Esophagus muscularis mucosa (tissue), 4 donors: Measurements from ENCODE around the gene ITGA8. TPM values are rescaled to one million over a fixed set of nuclear protein-coding genes. Genes with fewer than 3 reads are reported as not detected.

Experiments used
- DNase-seq: peaks from one replicate; pipeline ENCODE4 v3.0.0-alpha.2; 2017; ENCODE audit errors: extremely low spot score
- H3K27ac ChIP-seq, 4 donors: fragments of 200-600 bp; sonication (generic); replicated peaks in 1 of 4; 1 replicate in 3 of 4; 2 replicates in 1 of 4; pipeline ENCODE4 v1.5.1; 2016 to 2019; ENCODE audit warnings: mild to moderate bottlenecking in 1 of 4
- H3K27me3 ChIP-seq, 4 donors: fragments of 200-600 bp; sonication (generic); one replicate each; pipeline versions ENCODE4 v1.5.1 to v1.6.0; 2016 to 2019
- H3K36me3 ChIP-seq, 4 donors: fragments of 200-600 bp; sonication (generic); one replicate each; pipeline ENCODE4 v1.5.1; 2016 to 2019
- H3K4me1 ChIP-seq, 4 donors: fragments of 200-600 bp; sonication (generic); one replicate each; pipeline ENCODE4 v1.5.1; 2016 to 2019
- H3K4me3 ChIP-seq, 4 donors: fragments of 200-600 bp; sonication (generic); 1 replicate in 2 of 4; 2 replicates in 2 of 4; pipeline ENCODE4 v1.5.1; 2016 to 2019; ENCODE audit warnings: mild to moderate bottlenecking in 4 of 4, moderate library complexity in 1 of 4
- H3K9me3 ChIP-seq, 4 donors: fragments of 200-600 bp; sonication (generic); 1 replicate in 3 of 4; 2 replicates in 1 of 4; pipeline ENCODE4 v1.5.1; 2016 to 2019
- CTCF ChIP-seq, 3 experiments: fragments of 200-600 bp in 2 of 3; fragments of 450-650 bp in 1 of 3; sonication (generic) in 2 of 3; IDR thresholded peaks; one replicate each; pipeline ENCODE4 v1.5.1; 2017 to 2019; ENCODE audit warnings: antibody characterized with exemption in 3 of 3, mild to moderate bottlenecking in 2 of 3, moderate library complexity in 1 of 3
- EP300 ChIP-seq: sonication (generic); formaldehyde crosslinking; IDR thresholded peaks from one replicate; pipeline ENCODE4 v1.6.1; 2017; ENCODE audit warnings: antibody characterized with exemption
- POLR2A ChIP-seq: fragments of 450-650 bp; IDR thresholded peaks from one replicate; pipeline ENCODE4 v1.6.1; 2017; ENCODE audit warnings: antibody characterized with exemption, moderate library complexity, mild to moderate bottlenecking, low read depth
- POLR2AphosphoS5 ChIP-seq, 2 donors: sonication (generic); formaldehyde crosslinking; IDR thresholded peaks; one replicate each; pipeline ENCODE4 v1.6.1; 2017; ENCODE audit warnings: antibody characterized with exemption in 2 of 2
- WGBS: methylation state at CpG from one replicate; pipeline ENCODE4 v1.1.5; 2018; 5-methylcytosine and 5-hydroxymethylcytosine counted together
- intact Hi-C: fragments of 100-400 bp; cut with DNase I; formaldehyde crosslinking; loops from one replicate; pipeline ENCODE4 v1.15.1; 2023
- total RNA-seq, 4 donors: library from RNA; depleted of rRNA; stranded (reverse); fragments of >200 nt; gene quantifications; one replicate each; pipeline versions ENCODE4 v1.1.0 to v1.2.1, GENCODE V29; 2016

The ITGA8 gene
- total RNA-seq, 4 donors from 2014 or later, result 26.2 to 113 (median 50.4) TPM

GRCh38 chr10:15469111-15469510, 250.6 kb downstream of the ITGA8 start:
- Histone ChIP-seq H3K4me1 (no peaks in the 10 kb centered on the region), H3K27ac (no peak overlapping the region), H3K9me3 (no peaks in the 10 kb centered on the region), H3K27me3 (no peaks in the 10 kb centered on the region), H3K4me3 (no peak overlapping the region), H3K36me3 (no peaks in the 10 kb centered on the region)
- no peak for DNase-seq
- 63% methylated on average over 5 of the region's 5 CpGs for WGBS
- TF ChIP-seq CTCF (IDR thresholded peaks at IDR 0.05) (no peak), POLR2A (no peak), POLR2AphosphoS5 (IDR thresholded peaks at IDR 0.05) (no peak), EP300 (no peak)
- intact Hi-C loops, result no loop called here

- intact Hi-C loops, result no loop called here
- no peaks in the 10 kb centered on the region for H3K36me3 ChIP-seq
- no peak for TF ChIP-seq EP300
- no peak for TF ChIP-seq POLR2A
Measured at GRCh38 chr10:15464381-15464780, 255.3 kb downstream of the ITGA8 start.

More at GRCh38 chr10:15464381-15464780, 255.3 kb downstream of the ITGA8 start:
- Histone ChIP-seq H3K4me1 (peaks cover 0 to 5% (median 0%) of the 10 kb centered on the region in 4 donors), H3K27ac (no peak overlapping the region), H3K4me3 (no peak overlapping the region), H3K27me3 (no peaks in the 10 kb centered on the region), H3K9me3 (peaks cover 0 to 6% (median 0%) of the 10 kb centered on the region in 4 donors)
- WGBS, result 66% methylated on average over 3 of the region's 3 CpGs
- DNase-seq, result no peak

Other genes starting within 250 kb of the ITGA8 start
- gene MINDY3, start 140.6 kb upstream of the ITGA8 start, total RNA-seq, result 10 to 100 TPM; 23.8 to 34.3 (median 28.4) TPM